ENCODE data around the gene TMEM141. TPM values are rescaled to one million over a fixed set of nuclear protein-coding genes. Genes with fewer than 3 reads are reported as not detected.

TMEM141 gene
- 39.2 and 72.2 TPM in 2 replicates for total RNA-seq

DNA sequence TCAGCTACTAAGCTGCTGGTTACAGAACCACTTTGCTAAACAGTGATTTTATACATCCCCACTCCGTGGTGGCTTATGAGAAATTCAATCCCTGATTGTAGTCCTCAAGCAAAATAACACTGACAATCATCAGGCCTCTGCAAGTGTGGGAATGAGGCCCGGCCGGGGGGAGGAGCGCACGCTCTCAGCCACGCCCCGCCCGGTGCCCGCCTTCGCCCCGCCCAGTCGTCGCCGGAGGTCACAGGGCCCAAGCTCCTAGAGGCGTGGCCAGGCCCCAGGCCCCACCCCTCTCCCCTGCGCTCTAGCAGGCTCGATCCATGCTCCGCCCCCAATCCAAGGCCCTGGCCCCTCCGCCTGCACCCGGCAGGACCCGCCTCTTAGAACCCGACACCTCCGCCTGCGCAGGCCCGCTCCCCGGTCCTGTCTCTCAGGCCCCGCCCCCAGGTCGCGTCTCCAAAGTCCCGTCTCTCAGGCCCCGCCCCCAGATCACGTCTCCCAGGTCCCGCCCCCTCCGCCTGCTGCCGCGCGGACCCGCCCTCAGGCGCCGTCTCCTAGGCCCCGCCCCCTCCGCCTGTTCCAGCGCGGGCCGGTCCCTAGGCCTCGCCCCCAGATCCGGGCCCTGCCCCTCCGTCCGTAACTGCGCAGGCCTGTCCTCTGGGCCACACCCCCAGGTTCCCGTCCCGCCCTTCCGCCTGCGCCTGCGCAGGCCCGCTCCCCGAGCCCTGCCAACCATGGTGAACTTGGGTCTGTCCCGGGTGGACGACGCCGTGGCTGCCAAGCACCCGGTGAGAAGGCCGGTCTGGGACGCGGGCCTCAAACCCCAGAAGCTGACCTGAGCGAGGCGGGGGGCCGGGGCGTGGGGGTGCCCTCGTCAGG, at the start of gene TMEM141:
Gene TMEM141 (plus strand): TSS at position 705 of the 876 bp plus-strand sequence. CDS start 27 bp downstream, at position 732.

DNA sequence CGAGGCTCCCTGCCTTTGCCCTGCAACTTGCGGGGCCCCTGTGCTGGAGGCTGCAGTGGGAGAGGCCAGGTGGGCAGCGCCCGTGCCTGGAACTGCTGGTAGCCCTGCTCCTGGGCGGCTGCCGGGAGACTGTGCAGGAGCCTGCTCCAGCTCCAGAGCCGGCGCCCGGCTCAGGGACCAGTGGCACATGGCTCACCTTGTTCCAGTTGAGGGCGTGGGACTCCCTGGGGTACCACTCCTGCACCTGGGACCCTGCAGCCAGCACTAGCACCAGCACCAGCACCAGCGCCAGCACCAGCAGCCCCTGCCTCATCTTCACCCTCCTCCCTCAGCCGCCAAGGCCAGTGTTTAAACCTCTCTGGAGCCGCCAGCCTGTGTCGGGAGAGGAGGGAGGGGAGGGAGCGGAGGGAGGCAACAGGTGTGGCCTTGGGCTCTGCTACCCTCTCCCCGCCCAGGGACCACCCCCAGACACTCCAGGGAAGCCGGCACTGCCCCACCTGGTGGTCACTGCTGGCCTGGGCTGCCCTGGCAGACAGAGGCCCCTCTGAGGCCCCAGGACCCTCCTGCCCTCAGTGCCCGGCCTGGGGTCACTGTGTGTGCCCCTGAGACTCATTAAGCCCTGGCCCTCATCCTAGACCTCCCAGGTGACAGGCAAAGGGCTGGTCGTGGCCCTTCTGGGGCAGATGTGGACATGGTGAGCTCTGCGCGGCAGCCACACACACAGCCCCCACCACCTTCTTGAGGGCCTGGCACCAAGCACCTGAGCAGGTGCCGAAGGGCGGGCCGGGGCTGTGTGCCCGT, 48.4 kb upstream of the TMEM141 start, which contains the start of gene LCN10:
Gene LCN10 (minus strand): TSS at position 350 of the 801 bp plus-strand sequence. CDS start 37 bp downstream, at position 313.

DNA sequence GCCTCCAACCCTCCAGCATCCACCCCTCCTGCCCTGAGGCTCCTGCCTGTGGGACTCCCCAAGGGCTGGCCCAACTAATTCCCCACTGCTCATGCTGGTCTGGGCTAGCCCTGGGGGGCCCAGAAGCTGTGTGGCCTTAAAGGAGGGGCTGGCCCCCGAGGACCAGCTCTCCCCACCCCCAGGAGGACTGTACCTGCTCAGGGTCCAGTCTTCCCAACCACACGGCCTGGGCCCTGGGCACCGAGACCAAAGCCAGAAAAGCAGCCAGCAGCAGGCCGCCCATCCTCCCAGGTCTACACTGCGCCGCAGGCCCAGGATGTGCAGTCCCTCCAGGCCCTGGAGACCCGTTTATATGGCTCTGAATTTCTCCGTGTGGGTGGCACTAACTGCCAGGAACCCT, 42.9 kb upstream of the TMEM141 start, which contains the start of gene LCN6:
Gene LCN6 (minus strand): TSS at position 325 of the 400 bp plus-strand sequence. CDS start 42 bp downstream, at position 283.

DNA sequence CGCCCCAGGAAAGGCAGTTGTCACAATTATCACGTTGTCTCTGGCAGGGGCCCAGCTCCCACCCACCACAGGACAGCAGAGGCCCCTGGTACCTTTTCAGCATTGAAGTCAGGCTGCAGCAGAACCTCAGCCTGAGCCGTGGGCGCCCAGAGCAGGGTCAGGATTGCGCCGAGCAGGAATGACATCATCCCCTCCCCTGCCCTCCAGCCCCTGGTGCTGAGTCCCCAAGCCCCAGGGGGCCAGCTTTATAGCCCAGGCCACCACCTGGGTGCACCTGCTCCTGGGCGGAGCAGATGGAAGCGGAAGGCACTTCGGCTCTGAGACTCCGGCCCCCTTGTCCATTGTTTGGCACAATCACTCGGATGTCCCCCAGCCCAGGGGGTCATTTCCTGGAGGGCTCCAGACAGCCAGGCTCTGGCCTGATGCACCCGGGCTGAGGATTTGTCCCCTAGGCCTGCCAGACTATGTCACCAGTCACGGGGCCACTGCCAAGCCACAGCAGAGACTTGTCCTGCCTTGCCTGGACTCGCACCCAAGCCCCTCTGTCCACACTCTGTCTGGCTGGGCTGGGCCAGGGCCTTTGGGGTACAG, 26.7 kb upstream of the TMEM141 start, which contains the start of gene LCN15:
Gene LCN15 (minus strand): TSS at position 218 of the 591 bp plus-strand sequence. CDS start 30 bp downstream, at position 188.

DNA sequence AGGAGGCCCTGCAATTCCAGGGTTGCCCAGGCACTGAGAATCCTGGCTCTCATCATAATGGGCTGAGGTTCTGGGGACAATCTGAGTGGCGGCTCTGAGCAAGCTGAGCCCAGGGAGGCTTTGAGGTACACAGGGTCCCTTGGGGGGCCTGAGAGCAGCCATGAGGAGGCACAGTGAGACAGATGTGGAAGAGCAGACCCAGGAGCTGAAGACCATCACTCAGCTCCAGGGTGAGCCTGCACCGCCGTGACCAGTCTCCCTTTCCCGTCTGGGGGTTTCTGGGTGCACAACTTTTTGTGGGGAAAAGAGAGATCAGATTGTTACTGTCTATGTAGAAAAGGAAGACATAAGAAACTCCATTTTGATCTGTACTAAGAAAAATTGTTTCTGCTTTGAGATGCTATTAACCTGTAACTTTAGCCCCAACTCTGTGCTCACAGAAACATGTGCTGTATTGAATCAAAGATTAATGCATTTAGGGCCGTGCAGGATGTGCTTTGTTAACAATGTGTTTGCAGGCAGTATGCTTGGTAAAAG, 5.2 kb downstream of the TMEM141 start, which contains the start of gene CCDC183:
Gene CCDC183 (plus strand): TSS at position 101 of the 537 bp plus-strand sequence. CDS start 60 bp downstream, at position 161.

DNA sequence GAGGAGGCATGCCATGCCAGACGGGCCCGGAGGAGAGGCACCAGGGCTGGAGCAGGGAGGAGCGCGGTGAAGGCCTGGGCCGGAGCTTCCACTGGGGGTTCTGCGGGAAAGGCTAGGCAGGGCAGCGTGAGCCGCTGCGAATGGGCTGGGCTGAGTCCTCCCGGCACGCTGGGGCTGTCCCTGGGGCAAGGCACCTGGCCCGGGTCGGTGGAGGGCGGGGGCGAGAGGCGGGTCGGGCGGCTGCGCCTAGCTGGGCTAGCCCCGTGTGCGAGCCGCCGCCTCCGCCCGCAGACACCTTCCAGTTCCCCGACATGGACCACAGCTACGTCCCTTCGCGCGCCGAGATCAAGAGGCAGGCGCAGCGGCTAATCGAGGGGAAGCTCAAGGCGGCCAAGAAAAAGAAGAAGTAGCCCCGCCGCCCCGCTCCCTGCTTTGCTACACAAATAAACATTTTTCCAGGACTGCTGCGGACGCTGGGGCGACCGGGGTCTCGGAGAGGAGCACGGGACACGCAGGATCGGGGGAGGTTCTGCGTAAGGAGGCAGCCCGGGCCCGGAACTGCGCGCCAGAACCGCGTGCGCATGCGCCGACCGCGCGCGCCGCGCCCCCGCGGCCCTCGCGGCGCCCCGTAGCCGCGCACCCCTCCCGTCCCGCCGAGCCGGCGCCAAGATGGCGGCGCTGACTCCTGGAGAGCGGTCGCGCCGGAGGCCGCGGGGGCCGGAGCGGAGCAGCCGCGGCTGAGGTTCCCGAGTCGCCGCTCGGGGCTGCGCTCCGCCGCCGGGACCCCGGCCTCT, 16.3 kb downstream of the TMEM141 start, which contains the start of gene RABL6:
Gene RABL6 (plus strand): TSS at position 668 of the 794 bp plus-strand sequence. CDS start 249 bp downstream, outside the sequence.

DNA sequence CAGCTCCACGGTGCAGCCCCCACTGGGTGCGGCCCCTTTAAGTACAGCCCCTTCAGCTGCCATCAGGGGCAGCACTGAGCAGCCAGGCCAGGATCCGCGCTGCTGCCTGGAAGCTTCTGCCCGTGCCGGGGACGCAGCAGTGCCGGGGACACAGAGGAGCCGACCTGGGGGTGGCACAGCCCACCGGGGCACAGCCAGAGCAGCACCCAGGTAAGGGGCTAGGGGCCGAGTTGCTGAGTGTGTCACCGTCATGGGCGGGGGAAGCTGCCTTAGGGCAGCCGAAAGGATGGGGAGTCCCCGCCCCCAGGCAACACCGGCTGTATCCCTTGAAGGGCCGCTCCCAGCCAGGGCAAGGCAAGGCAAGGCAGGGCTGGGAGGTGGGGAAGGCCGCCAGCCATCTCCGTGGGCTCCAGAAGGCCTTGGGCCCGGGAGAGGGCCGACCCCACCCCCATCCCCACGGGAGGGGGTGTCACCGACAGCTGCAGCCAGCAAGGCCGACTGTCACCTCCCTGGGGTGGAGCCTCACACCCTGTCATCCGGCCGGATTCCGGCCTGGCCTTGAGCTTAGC, 51.3 kb downstream of the TMEM141 start, which contains the start of gene AJM1:
Gene AJM1 (plus strand): TSS at position 99 of the 569 bp plus-strand sequence. CDS start 1,937 bp downstream, outside the sequence.

Other genes with a start within 250 kb of the TMEM141 start
- 7.1 and 27.3 TPM in 2 replicates for gene NOTCH1, start 245.3 kb upstream of the TMEM141 start, total RNA-seq
- gene EGFL7, start 128.4 kb upstream of the TMEM141 start, total RNA-seq: 22.7 and 33.6 TPM in 2 replicates
- 33.3 and 36.0 TPM in 2 replicates for gene AGPAT2, start 103.9 kb upstream of the TMEM141 start, total RNA-seq
- 0.30 and 0.51 TPM in 2 replicates for gene DIPK1B, start 78.8 kb upstream of the TMEM141 start, total RNA-seq
- gene LCN10, start 48.4 kb upstream of the TMEM141 start, total RNA-seq: not detected in 2 replicates
- not detected in 2 replicates for gene LCN6, start 42.8 kb upstream of the TMEM141 start, total RNA-seq
- not detected in 2 replicates for gene LCN8, start 33.1 kb upstream of the TMEM141 start, total RNA-seq
- gene LCN15, start 26.8 kb upstream of the TMEM141 start, total RNA-seq: not detected in 2 replicates
- gene CCDC183, start 5.0 kb downstream of the TMEM141 start, total RNA-seq: 0.30 and 0.32 TPM in 2 replicates
- gene RABL6, start 16.6 kb downstream of the TMEM141 start, total RNA-seq: 46.3 and 70.5 TPM in 2 replicates
- gene AJM1, start 51.1 kb downstream of the TMEM141 start, total RNA-seq: 2.1 and 2.4 TPM in 2 replicates
- 65.8 and 98.9 TPM in 2 replicates for gene PHPT1, start 58.1 kb downstream of the TMEM141 start, total RNA-seq
- gene MAMDC4, start 61.0 kb downstream of the TMEM141 start, total RNA-seq: 2.7 and 4.0 TPM in 2 replicates
- gene EDF1, start 75.0 kb downstream of the TMEM141 start, total RNA-seq: 209 and 275 TPM in 2 replicates
- 5.6 and 16.0 TPM in 2 replicates for gene TRAF2, start 95.2 kb downstream of the TMEM141 start, total RNA-seq
- 142 and 159 TPM in 2 replicates for gene FBXW5, start 153.4 kb downstream of the TMEM141 start, total RNA-seq
- gene C8G, start 153.9 kb downstream of the TMEM141 start, total RNA-seq: 0.59 TPM in 1 of 2 replicates, not detected in the other
- 0.30 and 0.51 TPM in 2 replicates for gene LCN12, start 160.9 kb downstream of the TMEM141 start, total RNA-seq
- 8.3 and 21.4 TPM in 2 replicates for gene PTGDS, start 186.2 kb downstream of the TMEM141 start, total RNA-seq
- 0.88 and 1.5 TPM in 2 replicates for gene LCNL1, start 191.6 kb downstream of the TMEM141 start, total RNA-seq
- 13.5 and 17.8 TPM in 2 replicates for gene PAXX, start 201.1 kb downstream of the TMEM141 start, total RNA-seq
- gene CLIC3, start 205.2 kb downstream of the TMEM141 start, total RNA-seq: 2.5 and 3.3 TPM in 2 replicates
- gene ABCA2, start 236.9 kb downstream of the TMEM141 start, total RNA-seq: 46.0 and 68.3 TPM in 2 replicates
- gene FUT7, start 240.7 kb downstream of the TMEM141 start, total RNA-seq: under 0.01 TPM in 1 of 2 replicates, not detected in the other

Data from smooth muscle cell of the umbilical artery (primary cell).